ENCODE measurements around the gene HHAT.
"Not testable (repeated sequence)": the region's sequence is repeated elsewhere in the genome, so short reads cannot be mapped to it uniquely, and the experiment has no call there.

The HHAT gene

GRCh38 chr1:210396541-210396940 lies 67.8 kb downstream of the HHAT start:
- no peak for DNase-seq (ENCODE audit: low read depth in 2 of 2)

GRCh38 chr1:210397252-210397651 lies 68.5 kb downstream of the HHAT start:
- no peak for DNase-seq (ENCODE audit: low read depth in 2 of 2)

- DNase-seq (ENCODE audit: low read depth in 2 of 2): no peak
Measured at GRCh38 chr1:210397681-210398080, 69.0 kb downstream of the HHAT start.

GRCh38 chr1:210398466-210398865 lies 69.8 kb downstream of the HHAT start:
- no peak for DNase-seq (ENCODE audit: low read depth in 2 of 2)

GRCh38 chr1:210400043-210400840 lies 71.5 kb downstream of the HHAT start:
- DNase-seq (ENCODE audit: low read depth in 2 of 2): peak in 1 of 2 donors; percentile 10

GRCh38 chr1:210402560-210402959 lies 73.9 kb downstream of the HHAT start:
- no peak for DNase-seq (ENCODE audit: low read depth in 2 of 2)

- DNase-seq (ENCODE audit: low read depth in 2 of 2): no peak
Measured at GRCh38 chr1:210405316-210405715, 76.6 kb downstream of the HHAT start.

GRCh38 chr1:210406341-210406740 lies 77.6 kb downstream of the HHAT start:
- not testable (repeated sequence) for DNase-seq (ENCODE audit: low read depth in 2 of 2)

GRCh38 chr1:210407207-210407886 lies 78.6 kb downstream of the HHAT start:
- DNase-seq (ENCODE audit: low read depth in 2 of 2): peak; percentile 42 to 68

- no peak for DNase-seq (ENCODE audit: low read depth in 2 of 2)
Measured at GRCh38 chr1:210407887-210408252, 79.2 kb downstream of the HHAT start.

- DNase-seq (ENCODE audit: low read depth in 2 of 2): no peak
Measured at GRCh38 chr1:210412240-210412639, 83.5 kb downstream of the HHAT start.

GRCh38 chr1:210413951-210414350 lies 85.2 kb downstream of the HHAT start:
- DNase-seq (ENCODE audit: low read depth in 2 of 2): no peak

GRCh38 chr1:210415846-210416448 lies 87.2 kb downstream of the HHAT start:
- DNase-seq (ENCODE audit: low read depth in 2 of 2): no peak

- no peak for DNase-seq (ENCODE audit: low read depth in 2 of 2)
Measured at GRCh38 chr1:210416681-210417080, 88.0 kb downstream of the HHAT start.

- no peak for DNase-seq (ENCODE audit: low read depth in 2 of 2)
Measured at GRCh38 chr1:210417881-210418280, 89.2 kb downstream of the HHAT start.

- DNase-seq (ENCODE audit: low read depth in 2 of 2): no peak
Measured at GRCh38 chr1:210418863-210419650, 90.4 kb downstream of the HHAT start.

- DNase-seq (ENCODE audit: low read depth in 2 of 2): not testable (repeated sequence)
Measured at GRCh38 chr1:210426696-210427095, 98.0 kb downstream of the HHAT start.

GRCh38 chr1:210428696-210429095 lies 100.0 kb downstream of the HHAT start:
- DNase-seq (ENCODE audit: low read depth in 2 of 2): no peak

GRCh38 chr1:210434223-210434622 lies 105.5 kb downstream of the HHAT start:
- DNase-seq (ENCODE audit: low read depth in 2 of 2): no peak

GRCh38 chr1:210437111-210437510 lies 108.4 kb downstream of the HHAT start:
- no peak for DNase-seq (ENCODE audit: low read depth in 2 of 2)

- no peak for DNase-seq (ENCODE audit: low read depth in 2 of 2)
Measured at GRCh38 chr1:210437781-210438180, 109.1 kb downstream of the HHAT start.
